Right ventricle myocardium superior (tissue), 1 donor: ENCODE results near the gene APEX1. TPM values are rescaled to one million over a fixed set of nuclear protein-coding genes. Genes with fewer than 3 reads are reported as not detected.
A peak's percentile ranks its signal among the peaks of the same experiment; 100 is the strongest.
"Not testable (repeated sequence)": the region's sequence is repeated elsewhere in the genome, so short reads cannot be mapped to it uniquely, and the experiment has no call there.

Experiments
- ATAC-seq: fragments of 200-7000 bp; cut with Tn5 transposase; one replicate; pipeline ENCODE4 v1.9.1; 2020; ENCODE audit warnings: mild to moderate bottlenecking; ENCODE audit not compliant: poor library complexity
- DNase-seq: peaks from one replicate; pipeline ENCODE4 v3.0.0-alpha.2; 2020
- intact Hi-C: fragments of 100-400 bp; cut with DNase I; formaldehyde crosslinking; loops from one replicate; pipeline ENCODE4 v1.11.2; 2022
- total RNA-seq: library from RNA; stranded (reverse); fragmentation: NEBNext Ultra II Directional; extraction: Animal tissue kit (Norgen Biotek cat#: 25700); gene quantifications from one replicate; pipeline ENCODE4 v1.2.1, GENCODE V29; 2021
- donor health status: DM: no; HTN: yes; CAD: no; lungs with severe emphysema.

APEX1 gene
- total RNA-seq, 1 donor from 2014 or later, result 69.2 TPM

DNA sequence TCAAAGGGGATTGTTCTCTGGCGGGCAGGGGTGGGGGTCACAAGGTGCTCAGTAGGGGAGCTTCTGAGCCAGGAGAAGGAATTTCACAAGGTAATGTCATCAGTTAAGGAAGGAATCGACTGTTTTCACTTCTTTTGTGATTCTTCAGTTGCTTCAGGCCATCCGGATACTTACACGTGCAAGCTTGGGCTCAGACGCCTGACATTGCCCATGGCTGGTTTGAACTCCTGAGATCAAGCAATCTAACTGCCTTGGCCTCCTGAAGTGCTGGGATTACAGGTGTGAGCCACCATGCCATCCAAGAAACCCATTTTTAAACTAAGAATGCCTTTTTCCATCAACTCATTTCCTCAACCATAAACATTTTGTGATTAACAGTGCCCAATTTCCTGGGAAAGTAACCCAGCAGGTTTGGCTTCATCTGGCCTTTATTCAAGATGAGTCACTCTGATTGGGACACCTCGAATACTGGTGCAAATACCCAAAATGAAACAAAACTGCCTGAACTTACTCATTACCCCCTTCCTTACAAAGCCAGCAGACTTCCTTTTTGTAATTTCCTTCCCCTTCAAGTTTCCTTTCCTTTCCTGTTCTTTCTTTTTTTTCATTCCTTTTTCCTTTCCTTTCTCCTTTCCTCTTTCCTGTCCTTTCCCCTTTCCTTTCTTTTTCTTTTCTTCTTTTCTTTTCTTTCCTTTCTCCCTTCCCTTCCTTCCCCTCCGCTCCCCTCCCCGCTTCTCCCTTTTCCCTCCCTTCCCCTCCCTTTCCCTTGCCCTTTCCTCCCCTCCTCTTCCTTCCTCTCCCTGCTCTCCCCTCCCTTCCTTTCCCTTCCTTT, 40.1 kb downstream of the APEX1 start:
- DNase-seq (no peak), ATAC-seq (no peak)
- intact Hi-C loops, result no loop called here

GRCh38 chr14:20498622-20499021, 43.6 kb downstream of the APEX1 start:
- ATAC-seq, result no peak
- no peak for DNase-seq
- intact Hi-C loops, result no loop called here

GRCh38 chr14:20499108-20499507, 44.1 kb downstream of the APEX1 start:
- no peak for ATAC-seq
- intact Hi-C loops, result no loop called here
- DNase-seq, result no peak

DNA sequence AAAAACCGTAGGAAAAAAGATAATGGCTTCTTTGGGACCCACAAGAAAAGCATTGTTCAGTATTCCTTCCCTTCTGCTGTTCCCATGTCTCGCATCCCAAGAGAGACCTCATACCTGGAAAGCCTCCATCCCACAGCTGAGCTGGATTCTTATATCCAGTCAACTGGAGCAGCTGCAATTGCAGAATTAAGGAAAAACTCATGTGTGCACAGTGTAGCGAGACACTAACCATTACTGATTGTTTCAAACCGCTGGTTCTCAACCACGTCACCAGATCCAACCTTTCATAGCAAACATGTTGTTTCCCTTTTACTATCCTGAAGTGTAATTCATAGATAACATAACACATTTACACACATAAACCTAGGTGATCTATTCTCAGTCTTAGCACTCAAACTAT, 44.9 kb downstream of the APEX1 start:
- intact Hi-C loops, result no loop called here
- DNase-seq (no peak), ATAC-seq (no peak)

DNA sequence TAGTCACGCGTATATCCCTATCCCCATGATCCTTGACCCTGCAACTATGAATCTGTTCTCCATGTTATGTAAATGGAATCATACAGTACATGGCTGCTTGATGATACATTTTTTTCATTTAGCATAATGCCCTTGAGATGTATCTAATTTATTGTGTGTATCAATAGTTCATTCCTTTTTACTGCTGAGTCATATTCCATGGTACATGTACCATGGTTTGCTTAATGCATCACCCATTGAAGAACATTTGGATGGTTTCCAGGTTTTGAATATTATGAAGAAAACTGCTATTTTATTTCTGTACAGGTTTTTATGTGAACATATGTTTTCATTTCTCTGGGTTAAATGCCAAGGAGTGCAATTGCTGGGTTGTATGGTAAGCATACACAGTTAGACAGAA, 46.3 kb downstream of the APEX1 start:
- ATAC-seq, result no peak
- intact Hi-C loops, result no loop called here
- no peak for DNase-seq

- DNase-seq, result no peak
- intact Hi-C loops, result no loop called here
- peak; percentile 18 for ATAC-seq
Measured at GRCh38 chr14:20503898-20504297, 48.9 kb downstream of the APEX1 start.

DNA sequence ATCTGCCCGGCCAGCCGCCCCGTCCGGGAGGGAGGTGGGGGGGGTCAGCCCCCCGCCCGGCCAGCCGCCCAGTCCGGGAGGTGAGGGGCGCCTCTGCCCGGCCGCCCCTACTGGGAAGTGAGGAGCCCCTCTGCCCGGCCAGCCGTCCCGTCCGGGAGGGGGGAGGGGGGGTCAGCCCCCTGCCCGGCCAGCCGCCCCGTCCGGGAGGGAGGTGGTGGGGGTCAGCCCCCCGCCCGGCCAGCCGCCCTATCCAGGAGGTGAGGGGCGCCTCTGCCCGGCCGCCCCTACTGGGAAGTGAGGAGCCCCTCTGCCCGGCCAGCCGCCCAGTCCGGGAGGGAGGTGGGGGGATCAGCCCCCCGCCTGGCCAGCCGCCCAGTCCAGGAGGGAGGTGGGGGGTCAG, 51.2 kb downstream of the APEX1 start:
- intact Hi-C loops, ATAC-seq, DNase-seq: not testable (repeated sequence)

DNA sequence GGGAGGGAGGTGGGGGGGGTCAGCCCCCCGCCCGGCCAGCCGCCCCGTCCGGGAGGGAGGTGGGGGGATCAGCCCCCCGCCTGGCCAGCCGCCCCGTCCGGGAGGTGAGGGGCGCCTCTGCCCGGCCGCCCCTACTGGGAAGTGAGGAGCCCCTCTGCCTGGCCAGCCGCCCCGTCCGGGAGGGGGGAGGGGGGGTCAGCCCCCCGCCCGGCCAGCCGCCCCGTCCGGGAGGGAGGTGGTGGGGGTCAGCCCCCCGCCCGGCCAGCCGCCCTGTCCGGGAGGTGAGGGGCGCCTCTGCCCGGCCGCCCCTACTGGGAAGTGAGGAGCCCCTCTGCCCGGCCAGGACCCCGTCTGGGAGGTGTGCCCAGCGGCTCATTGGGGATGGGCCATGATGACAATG, 51.7 kb downstream of the APEX1 start:
- DNase-seq, ATAC-seq, intact Hi-C loops: not testable (repeated sequence)

Other genes with a start within 250 kb of the APEX1 start
- gene OR11H6, start 231.5 kb upstream of the APEX1 start, total RNA-seq, result not detected
- not detected for gene OR11H7, start 226.2 kb upstream of the APEX1 start, total RNA-seq
- not detected for gene OR11H4, start 215.9 kb upstream of the APEX1 start, total RNA-seq
- gene TTC5, start 149.3 kb upstream of the APEX1 start, total RNA-seq, result 10.6 TPM
- gene CCNB1IP1, start 121.9 kb upstream of the APEX1 start, total RNA-seq, result 41.1 TPM
- 15.6 TPM for gene PARP2, start 111.6 kb upstream of the APEX1 start, total RNA-seq
- gene TEP1, start 41.7 kb upstream of the APEX1 start, total RNA-seq, result 9.3 TPM
- 0.70 TPM for gene KLHL33, start 19.1 kb upstream of the APEX1 start, total RNA-seq
- 15.6 TPM for gene OSGEP, start 414 bp upstream of the APEX1 start, total RNA-seq
- 18.4 TPM for gene PIP4P1, start 6.2 kb downstream of the APEX1 start, total RNA-seq
- gene PNP, start 14.2 kb downstream of the APEX1 start, total RNA-seq, result 6.2 TPM
- gene RNASE10, start 50.3 kb downstream of the APEX1 start, total RNA-seq, result 0.32 TPM
- not detected for gene RNASE9, start 105.8 kb downstream of the APEX1 start, total RNA-seq
- not detected for gene RNASE11, start 132.8 kb downstream of the APEX1 start, total RNA-seq
- not detected for gene RNASE12, start 136.2 kb downstream of the APEX1 start, total RNA-seq
- gene OR6S1, start 186.5 kb downstream of the APEX1 start, total RNA-seq, result not detected
- 9.4 TPM for gene RNASE4, start 229.3 kb downstream of the APEX1 start, total RNA-seq
- gene ANG, start 233.5 kb downstream of the APEX1 start, total RNA-seq, result 5.3 TPM